Activated naive CD8-positive, alpha-beta T cell (primary cell): ENCODE results near the gene ASPSCR1.

Source experiments
- H3K27ac Mint-ChIP-seq: one replicate; pipeline ENCODE4 v1.8.0; 2021; ENCODE audit warnings: mixed read lengths
- H3K27me3 Mint-ChIP-seq: one replicate; pipeline ENCODE4 v1.8.0; 2021; ENCODE audit warnings: mixed read lengths
- H3K36me3 Mint-ChIP-seq: one replicate; pipeline ENCODE4 v1.8.0; 2021; ENCODE audit warnings: mixed read lengths
- H3K4me1 Mint-ChIP-seq: one replicate; pipeline ENCODE4 v1.8.0; 2021; ENCODE audit warnings: low read depth, mixed read lengths
- H3K4me3 Mint-ChIP-seq: one replicate; pipeline ENCODE4 v1.8.0; 2021; ENCODE audit warnings: mild to moderate bottlenecking, mixed read lengths
- H3K9me3 Mint-ChIP-seq: one replicate; pipeline ENCODE4 v1.8.0; 2021; ENCODE audit warnings: low read depth, mixed read lengths

Gene ASPSCR1

DNA sequence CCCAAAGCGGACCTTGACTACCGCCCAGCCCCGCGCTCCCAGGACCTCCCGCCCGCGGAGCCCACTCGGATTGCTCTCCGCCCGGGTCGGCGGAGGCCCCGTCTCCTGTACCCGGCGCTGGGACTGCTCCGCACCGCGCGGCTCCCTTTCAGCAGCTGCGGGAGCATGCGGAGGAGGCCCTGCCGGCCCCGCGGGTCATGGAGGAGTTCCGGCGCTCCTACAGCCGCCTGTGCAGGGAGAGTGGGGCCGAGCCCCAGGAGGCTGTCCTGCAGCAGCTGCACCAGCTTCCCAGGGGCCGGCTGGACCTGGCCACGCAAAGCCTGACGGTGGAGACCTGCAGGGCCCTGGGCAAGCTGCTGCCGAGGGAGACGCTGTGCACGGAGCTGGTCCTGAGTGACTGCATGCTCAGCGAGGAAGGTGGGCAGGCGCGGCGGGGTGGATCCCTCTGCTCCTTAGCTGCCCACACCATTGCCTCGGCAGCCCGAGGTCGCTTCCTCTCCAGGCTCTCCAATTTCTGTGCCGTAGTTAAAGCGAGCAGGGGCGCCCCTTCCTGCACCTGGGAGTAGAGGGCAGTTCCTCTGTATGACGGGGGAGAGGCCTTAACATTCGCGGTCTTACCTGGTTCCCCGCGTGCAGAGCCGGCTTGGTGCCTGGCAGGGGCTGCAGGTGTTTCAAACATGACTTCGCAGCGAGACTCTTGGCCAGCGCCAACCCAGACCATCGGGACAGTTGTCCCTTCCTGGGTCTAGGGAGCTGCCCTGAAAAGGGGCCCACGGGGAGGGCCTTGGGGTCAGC lies 46.2 kb downstream of the ASPSCR1 start:
- Mint-ChIP-seq H3K27ac (no peak overlapping the region), H3K27me3 (no peaks in the 10 kb centered on the region), H3K9me3 (no peaks in the 10 kb centered on the region), H3K36me3 (peaks cover 2% of the 10 kb centered on the region), H3K4me1 (peaks cover 13% of the 10 kb centered on the region), H3K4me3 (peak overlapping the region; percentile 79)

DNA sequence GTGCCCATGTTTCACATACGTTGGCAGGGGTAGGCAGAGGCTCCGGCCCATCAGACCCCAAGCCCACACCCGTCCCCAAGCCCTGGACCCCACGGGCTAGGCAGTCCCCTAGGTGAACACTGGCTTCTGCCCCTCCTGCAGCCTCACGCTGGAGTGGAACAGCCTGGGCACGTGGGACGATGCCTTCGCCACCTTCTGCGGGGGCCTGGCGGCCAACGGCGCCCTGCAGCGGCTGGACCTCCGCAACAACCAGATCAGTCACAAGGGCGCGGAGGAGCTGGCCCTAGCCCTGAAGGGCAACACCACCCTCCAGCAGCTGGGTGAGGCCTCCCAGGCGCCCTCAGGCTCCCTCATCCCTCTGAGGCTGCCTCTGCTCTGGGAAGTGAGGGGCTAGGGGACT lies 47.4 kb downstream of the ASPSCR1 start:
- Mint-ChIP-seq H3K9me3 (no peaks in the 10 kb centered on the region), H3K36me3 (peaks cover 2% of the 10 kb centered on the region), H3K4me1 (peaks cover 15% of the 10 kb centered on the region), H3K4me3 (no peak overlapping the region), H3K27me3 (no peaks in the 10 kb centered on the region), H3K27ac (no peak overlapping the region)

DNA sequence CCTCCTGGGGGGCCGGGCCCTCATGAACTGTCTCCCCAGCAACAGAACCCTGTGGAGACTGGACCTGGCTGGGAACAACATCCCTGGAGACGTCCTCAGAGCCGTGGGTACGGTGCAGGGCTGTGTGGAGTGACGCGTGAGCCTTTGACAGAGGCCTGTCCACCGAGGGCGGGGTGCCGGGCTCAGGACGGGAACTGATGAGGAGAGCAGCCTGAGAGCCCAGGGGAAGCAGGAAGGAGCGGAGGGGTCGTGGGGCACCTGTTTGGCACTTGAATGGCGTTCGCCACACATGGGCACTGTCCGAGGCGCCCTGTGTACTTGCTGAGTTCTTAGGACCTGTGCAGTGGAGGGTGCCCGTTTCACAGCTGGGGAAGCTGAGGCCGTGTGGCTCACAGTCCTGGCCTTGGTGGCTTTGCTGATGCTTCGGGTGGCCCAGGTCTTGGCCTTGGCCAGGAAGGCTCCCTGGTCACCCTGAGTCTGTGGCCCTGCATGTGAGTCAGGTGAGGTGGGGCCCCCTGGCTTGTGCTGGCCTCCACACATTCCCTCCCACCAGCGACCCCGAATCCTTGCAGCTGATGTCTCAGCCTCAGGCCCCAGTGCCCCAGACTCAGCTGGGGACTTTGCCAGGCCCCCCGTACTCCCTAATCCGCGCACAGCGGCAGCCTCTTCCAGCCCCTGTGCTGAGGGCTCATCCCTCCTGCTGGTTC lies 48.1 kb downstream of the ASPSCR1 start:
- H3K27me3 Mint-ChIP-seq, result no peaks in the 10 kb centered on the region
- H3K36me3 Mint-ChIP-seq, result peaks cover 2% of the 10 kb centered on the region
- H3K4me3 Mint-ChIP-seq, result no peak overlapping the region

DNA sequence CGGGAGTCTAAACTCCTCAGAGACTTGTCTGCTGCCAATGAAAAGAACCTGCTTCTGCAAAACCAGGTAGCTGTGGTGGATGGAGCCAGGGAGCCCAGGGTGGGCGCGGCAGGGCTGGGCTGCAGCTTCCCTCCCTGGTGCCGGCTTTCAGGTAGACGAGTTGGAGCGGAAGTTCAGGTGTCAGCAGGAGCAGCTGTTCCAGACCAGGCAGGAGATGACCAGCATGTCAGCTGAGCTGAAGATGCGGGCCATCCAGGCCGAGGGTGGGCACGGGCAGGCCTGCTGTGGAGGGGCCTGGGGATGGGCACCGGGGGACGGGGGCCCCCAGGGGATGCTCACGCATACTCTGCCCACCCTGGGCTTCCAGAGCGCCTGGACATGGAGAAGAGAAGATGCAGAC lies 50.8 kb downstream of the ASPSCR1 start:
- Mint-ChIP-seq H3K27me3 (no peaks in the 10 kb centered on the region), H3K27ac (no peak overlapping the region), H3K4me3 (no peak overlapping the region), H3K9me3 (no peaks in the 10 kb centered on the region), H3K4me1 (peaks cover 6% of the 10 kb centered on the region), H3K36me3 (peaks cover 2% of the 10 kb centered on the region)

More for the DNA sequence above, 48.1 kb downstream of the ASPSCR1 start:
- no peak overlapping the region for H3K27ac Mint-ChIP-seq
- H3K4me1 Mint-ChIP-seq, result peaks cover 14% of the 10 kb centered on the region
- H3K9me3 Mint-ChIP-seq, result no peaks in the 10 kb centered on the region

DNA sequence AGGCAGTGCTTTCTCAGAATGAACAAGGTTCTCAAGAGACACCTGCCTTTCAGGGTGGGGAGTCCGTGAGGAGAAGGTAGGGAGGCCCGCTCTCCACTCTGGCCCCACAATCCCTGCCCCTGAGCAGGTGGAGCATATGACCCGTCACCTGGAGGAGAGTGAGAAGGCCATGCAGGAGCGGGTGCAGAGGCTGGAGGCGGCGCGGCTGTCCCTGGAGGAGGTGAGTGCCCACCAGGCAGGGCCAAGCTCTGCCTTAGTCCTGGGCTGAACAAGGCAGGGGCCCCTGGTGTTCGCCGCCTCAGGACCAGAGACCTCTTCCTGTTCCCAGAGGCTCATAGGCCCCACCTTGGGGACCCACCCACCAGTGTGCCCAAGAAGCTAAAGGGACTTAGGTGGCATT lies 51.5 kb downstream of the ASPSCR1 start:
- H3K27me3 Mint-ChIP-seq, result no peaks in the 10 kb centered on the region

DNA sequence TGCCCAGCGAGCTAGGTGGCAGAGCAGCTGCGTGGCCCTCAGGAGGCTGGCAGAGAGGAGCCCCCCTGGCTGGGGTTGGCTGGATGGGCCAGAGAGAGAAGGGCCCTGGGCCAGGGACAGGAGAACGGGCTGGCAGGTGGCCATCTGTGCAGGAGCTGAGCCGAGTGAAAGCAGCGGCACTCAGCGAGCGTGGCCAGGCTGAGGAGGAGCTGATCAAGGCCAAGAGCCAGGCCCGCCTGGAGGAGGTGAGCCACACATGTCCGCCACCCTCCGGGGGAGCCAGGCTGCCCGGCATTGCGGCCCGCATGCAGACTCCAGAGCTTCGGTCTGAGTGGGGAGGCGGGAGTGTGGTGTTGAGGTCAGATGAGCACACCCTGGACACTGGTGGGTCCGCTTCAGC lies 52.0 kb downstream of the ASPSCR1 start:
- H3K36me3 Mint-ChIP-seq, result peaks cover 2% of the 10 kb centered on the region
- H3K27me3 Mint-ChIP-seq, result no peaks in the 10 kb centered on the region
- no peak overlapping the region for H3K27ac Mint-ChIP-seq
- peaks cover 2% of the 10 kb centered on the region for H3K4me1 Mint-ChIP-seq
- H3K4me3 Mint-ChIP-seq, result peak overlapping the region; percentile 68
- H3K9me3 Mint-ChIP-seq, result no peaks in the 10 kb centered on the region

More for the DNA sequence above, 51.5 kb downstream of the ASPSCR1 start:
- Mint-ChIP-seq H3K36me3 (peaks cover 2% of the 10 kb centered on the region), H3K9me3 (no peaks in the 10 kb centered on the region), H3K4me1 (peaks cover 3% of the 10 kb centered on the region), H3K4me3 (no peak overlapping the region), H3K27ac (no peak overlapping the region)

DNA sequence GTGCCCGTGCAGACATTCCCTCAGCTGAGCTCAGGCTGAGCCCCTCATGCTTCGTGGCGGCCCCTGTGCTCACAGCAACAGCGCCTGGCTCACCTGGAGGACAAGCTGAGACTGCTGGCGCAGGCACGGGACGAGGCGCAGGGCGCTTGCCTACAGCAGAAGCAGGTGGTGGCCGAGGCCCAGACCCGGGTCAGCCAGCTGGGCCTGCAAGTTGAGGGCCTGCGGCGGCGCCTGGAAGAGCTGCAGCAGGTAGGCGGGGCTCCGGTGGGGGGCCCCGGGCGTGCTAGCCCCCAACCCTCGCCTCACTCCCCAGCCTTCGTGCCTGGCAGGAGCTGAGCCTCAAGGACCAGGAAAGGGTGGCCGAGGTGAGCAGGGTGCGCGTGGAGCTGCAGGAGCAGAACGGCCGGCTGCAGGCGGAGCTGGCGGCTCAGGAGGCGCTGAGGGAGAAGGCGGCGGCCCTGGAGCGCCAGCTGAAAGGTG lies 52.6 kb downstream of the ASPSCR1 start:
- peak overlapping the region; percentile 68 for H3K4me3 Mint-ChIP-seq
- H3K9me3 Mint-ChIP-seq, result no peaks in the 10 kb centered on the region
- H3K27ac Mint-ChIP-seq, result no peak overlapping the region
- H3K36me3 Mint-ChIP-seq, result peaks cover 2% of the 10 kb centered on the region
- H3K4me1 Mint-ChIP-seq, result peaks cover 4% of the 10 kb centered on the region
- H3K27me3 Mint-ChIP-seq, result no peaks in the 10 kb centered on the region

DNA sequence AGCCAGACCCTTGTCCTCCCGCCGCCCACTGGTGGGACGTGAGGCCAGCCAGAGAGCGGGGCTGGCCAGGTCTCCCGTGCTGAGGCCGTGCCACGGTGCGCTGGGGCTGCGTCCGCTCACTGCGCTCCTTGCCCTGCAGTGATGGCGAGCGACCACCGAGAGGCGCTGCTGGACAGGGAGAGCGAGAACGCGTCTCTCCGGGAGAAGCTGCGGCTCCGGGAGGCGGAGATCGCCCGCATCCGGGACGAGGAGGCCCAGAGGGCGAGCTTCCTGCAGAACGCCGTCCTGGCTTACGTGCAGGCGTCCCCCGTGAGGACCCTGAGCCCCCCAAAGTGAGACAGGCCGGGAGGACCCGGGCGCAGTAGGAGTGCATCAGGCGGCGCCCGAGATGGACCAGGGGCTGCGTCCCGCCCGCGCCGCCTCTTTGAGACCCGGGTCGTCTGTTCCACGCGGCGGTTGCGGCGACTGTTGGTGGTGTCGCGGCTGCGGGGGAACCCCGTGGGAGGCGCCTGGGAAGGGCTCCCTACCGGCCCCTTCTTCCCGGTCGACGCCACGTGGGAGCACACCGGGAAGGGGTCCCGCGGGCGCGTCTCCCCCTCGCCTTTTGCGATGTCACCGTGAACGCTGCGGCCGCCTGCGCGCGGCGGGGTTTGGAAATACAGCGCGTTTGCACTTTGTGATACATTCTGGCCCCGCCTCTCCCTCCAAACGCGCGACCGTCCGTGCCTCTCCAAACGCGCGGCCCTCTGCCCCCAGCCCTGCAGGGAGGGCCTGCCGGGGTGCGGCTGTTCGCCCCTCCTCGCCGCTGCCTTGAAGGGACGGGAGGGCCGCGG lies 53.3 kb downstream of the ASPSCR1 start:
- Mint-ChIP-seq H3K27me3 (no peaks in the 10 kb centered on the region), H3K4me3 (peak overlapping the region; percentile 82), H3K27ac (no peak overlapping the region), H3K36me3 (peaks cover 6% of the 10 kb centered on the region), H3K4me1 (peaks cover 9% of the 10 kb centered on the region), H3K9me3 (no peaks in the 10 kb centered on the region)

DNA sequence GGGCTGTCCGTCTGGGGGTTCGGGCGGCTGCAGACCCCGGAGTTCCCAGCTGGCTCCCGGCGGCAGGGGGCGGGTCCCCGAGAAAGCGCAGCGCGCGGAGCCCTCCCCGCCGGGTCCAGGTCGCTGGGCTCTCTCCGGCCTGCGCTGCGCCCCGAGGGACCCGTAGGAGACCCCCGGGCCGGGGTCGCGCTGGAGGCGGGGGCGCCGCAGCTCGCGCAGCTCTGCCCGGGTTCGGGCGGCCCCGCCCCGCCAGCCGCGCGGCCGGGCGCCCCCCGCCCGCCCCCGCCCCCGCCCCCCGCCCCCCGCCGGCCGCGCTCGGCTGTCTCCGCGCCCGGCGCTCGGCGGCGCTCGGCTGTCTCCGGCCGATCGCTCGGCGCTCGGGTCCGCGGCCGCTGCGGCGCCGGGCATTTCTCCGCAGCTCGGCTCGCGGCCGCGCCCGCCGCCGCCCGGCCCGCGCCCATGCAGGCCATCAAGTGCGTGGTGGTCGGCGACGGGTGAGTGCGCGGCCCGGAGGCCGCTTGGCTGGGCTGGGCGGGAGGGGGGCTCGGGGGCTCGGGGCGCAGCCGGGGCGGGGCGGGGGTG lies 54.0 kb downstream of the ASPSCR1 start, which contains the start of gene RAC3:
Gene RAC3, plus strand, starts transcription at position 376 of the 582 bp plus-strand sequence. Its CDS starts 84 bp downstream, at position 460.
- Mint-ChIP-seq H3K27me3 (no peaks in the 10 kb centered on the region), H3K27ac (no peak within 1 kb of the TSS), H3K4me3 (peak within 1 kb of the TSS; percentile 82), H3K36me3 (peaks cover 3% of the 10 kb centered on the region), H3K9me3 (no peaks in the 10 kb centered on the region), H3K4me1 (peaks cover 13% of the 10 kb centered on the region)

DNA sequence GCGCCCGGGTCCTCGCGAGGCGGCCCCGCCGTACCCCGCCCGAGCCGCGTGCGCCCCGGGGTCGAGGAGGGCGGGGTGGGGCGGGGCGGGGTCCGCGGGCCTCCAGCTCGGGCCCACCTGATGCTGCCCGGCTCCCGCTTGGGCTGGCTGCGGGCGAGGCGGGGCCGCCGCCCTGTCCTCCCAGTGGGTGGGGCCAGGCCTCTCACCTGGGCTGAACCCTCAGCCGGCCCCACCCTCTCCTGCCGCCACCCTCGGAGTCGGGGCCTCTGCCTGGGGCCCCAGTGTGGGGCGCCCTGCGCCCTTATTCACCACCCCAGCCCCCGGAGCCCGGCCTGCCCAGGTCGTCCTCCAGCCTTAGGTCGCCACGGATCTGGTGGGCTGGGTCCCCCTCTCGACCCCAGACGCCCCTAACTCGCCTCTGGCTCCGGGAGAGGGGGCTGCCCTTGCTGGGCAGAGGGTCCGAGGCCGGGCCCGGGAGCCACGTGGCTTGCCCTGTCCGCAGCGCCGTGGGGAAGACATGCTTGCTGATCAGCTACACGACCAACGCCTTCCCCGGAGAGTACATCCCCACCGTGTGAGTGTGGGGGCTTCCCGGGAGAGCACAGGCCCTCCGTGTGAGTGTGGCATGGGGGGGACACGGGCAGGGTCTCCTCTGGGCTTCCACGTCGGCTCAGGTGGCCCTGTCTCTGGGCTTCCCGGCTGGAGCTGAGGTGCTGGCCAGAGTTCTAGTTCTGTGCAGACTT lies 54.6 kb downstream of the ASPSCR1 start:
- peak overlapping the region; percentile 30 for H3K4me3 Mint-ChIP-seq
- no peak overlapping the region for H3K27ac Mint-ChIP-seq
- no peaks in the 10 kb centered on the region for H3K27me3 Mint-ChIP-seq
- peaks cover 13% of the 10 kb centered on the region for H3K4me1 Mint-ChIP-seq
- H3K9me3 Mint-ChIP-seq, result no peaks in the 10 kb centered on the region
- peaks cover 3% of the 10 kb centered on the region for H3K36me3 Mint-ChIP-seq

DNA sequence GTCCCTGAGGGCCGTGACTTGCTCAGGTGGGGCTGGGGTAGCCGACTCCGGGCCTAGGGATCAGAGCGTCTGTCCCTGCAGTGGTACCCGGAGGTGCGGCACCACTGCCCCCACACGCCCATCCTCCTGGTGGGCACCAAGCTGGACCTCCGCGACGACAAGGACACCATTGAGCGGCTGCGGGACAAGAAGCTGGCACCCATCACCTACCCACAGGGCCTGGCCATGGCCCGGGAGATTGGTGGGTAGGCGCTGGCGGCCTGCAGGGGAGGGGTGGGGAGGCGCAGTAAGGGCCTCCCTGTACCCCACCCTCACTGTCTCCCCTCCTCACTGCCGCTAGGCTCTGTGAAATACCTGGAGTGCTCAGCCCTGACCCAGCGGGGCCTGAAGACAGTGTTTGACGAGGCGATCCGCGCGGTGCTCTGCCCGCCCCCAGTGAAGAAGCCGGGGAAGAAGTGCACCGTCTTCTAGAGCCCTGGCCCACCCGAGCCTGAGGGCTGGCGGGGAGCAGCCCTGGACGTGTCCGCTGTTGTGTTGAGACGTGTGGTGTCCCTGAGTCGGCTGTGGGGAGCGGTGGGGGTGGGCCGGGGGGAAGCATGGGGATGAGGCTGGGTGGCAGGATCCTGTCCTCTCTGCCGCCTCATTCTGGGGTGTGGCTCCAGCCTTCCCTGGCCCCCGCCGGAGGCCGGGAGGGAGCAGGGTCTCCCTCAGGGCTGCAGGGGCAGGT lies 56.1 kb downstream of the ASPSCR1 start:
- peaks cover 18% of the 10 kb centered on the region for H3K4me1 Mint-ChIP-seq
- H3K27me3 Mint-ChIP-seq, result no peaks in the 10 kb centered on the region
- H3K27ac Mint-ChIP-seq, result no peak overlapping the region
- no peaks in the 10 kb centered on the region for H3K9me3 Mint-ChIP-seq
- H3K4me3 Mint-ChIP-seq, result peak overlapping the region; percentile 10
- peaks cover 3% of the 10 kb centered on the region for H3K36me3 Mint-ChIP-seq

DNA sequence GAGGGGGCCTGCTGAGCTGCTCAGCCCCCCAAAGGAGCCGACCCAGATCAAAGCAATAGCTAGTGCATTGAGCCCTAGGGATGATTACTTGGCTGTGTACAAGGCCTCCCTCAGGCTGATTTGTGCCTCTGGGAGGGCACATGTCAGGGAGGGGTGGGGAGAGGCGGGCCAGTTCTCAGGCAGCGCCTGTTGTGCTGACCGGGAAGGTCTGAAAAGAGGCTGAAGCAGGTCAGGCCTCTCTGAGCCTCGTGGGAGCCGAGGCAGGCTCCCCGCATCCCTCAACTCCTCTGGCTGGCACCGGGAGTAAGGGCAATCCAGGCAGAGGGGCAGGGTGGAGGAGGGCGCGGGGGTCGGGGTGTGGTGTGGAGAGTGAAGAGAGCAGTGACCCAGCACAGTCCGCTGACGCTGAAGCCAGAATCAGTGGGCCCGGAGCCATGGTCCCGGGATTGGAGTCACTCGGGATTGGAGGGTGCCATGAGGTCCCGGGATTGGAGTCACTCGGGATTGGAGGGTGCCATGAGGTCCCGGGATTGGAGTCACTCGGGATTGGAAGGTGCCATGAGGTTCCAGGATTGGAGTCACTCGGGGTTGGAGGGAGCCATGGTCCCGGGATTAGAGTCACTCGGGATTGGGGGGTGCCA lies 57.1 kb downstream of the ASPSCR1 start:
- H3K4me3 Mint-ChIP-seq, result peak overlapping the region; percentile 17

DNA sequence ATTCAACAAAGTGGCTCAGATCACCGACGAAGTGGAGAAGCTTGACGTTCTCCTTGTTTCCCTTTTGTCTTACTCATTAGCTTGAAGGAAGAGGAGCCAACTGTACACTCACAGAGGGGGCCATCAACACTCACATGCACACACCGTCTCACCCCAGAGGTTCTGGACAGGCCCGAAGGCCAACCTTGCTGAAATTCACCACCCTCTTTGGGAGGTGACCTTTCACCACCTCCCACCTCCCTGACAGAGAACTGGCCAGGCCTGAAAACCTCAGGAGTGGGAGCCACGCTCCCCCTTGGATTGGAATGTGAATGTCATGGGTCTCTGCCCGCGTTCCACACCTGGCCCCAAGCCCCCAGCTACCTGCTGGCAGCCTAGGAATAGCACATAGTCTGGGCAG lies 58.1 kb downstream of the ASPSCR1 start:
- no peaks in the 10 kb centered on the region for H3K27me3 Mint-ChIP-seq
- peak overlapping the region; percentile 75 for H3K4me3 Mint-ChIP-seq
- peaks cover 3% of the 10 kb centered on the region for H3K36me3 Mint-ChIP-seq
- peaks cover 21% of the 10 kb centered on the region for H3K4me1 Mint-ChIP-seq
- H3K27ac Mint-ChIP-seq, result peak overlapping the region; percentile 28
- H3K9me3 Mint-ChIP-seq, result no peaks in the 10 kb centered on the region

More for the DNA sequence above, 57.1 kb downstream of the ASPSCR1 start:
- Mint-ChIP-seq H3K27ac (no peak overlapping the region), H3K4me1 (peaks cover 24% of the 10 kb centered on the region), H3K9me3 (no peaks in the 10 kb centered on the region), H3K36me3 (peaks cover 3% of the 10 kb centered on the region), H3K27me3 (no peaks in the 10 kb centered on the region)
